SK-N-SH (cell line): ENCODE measurements around the gene NR2C1. TPM values are rescaled to one million over a fixed set of nuclear protein-coding genes. Genes with fewer than 3 reads are reported as not detected.

ENCODE experiments used
- CTCF ChIA-PET: fragments of 300-600, 350-600 bp; formaldehyde crosslinking; extraction: SDS; loops from one replicate; lab custom pipeline; 2021; lab: Yijun Ruan, JAX
- POLR2A ChIA-PET: fragments of 350-600 bp; sonication (Branson Sonifier 250); formaldehyde crosslinking; extraction: SDS; loops from one replicate; lab custom pipeline; 2020; ENCODE audit warnings: antibody characterized with exemption, inconsistent platforms; lab: Yijun Ruan, JAX
- DNase-seq: peaks from one replicate; pipeline ENCODE4 v3.0.0; 2012
- H2AFZ ChIP-seq: fragments of 200-600 bp; sonication (generic); 2 replicates; pipeline ENCODE4 v1.8.1; 2016; ENCODE audit warnings: antibody characterized with exemption, mild to moderate bottlenecking, low read depth
- H3F3A ChIP-seq: fragments of 200-600 bp; sonication (generic); replicated peaks from 2 replicates; pipeline ENCODE3; 2016; ENCODE audit warnings: antibody characterized with exemption, mild to moderate bottlenecking; ENCODE audit not compliant: insufficient read depth
- H3K27ac ChIP-seq, 2 experiments: fragments of 200-500 bp in 1 of 2; fragments of 200-600 bp in 1 of 2; sonication (Bioruptor generic) in 1 of 2; sonication (generic), shearing (Covaris generic) in 1 of 2; 2 replicates each; pipeline versions ENCODE4 v1.5.1 to v1.6.1; 2014 to 2016; ENCODE audit warnings: low read depth in 2 of 2, inconsistent platforms in 1 of 2, low read length in 1 of 2, mild to moderate bottlenecking in 1 of 2, mixed read lengths in 1 of 2
- H3K27me3 ChIP-seq: fragments of 200-600 bp; sonication (generic), shearing (Covaris generic); 2 replicates; pipeline ENCODE4 v1.6.1; 2016; ENCODE audit warnings: mixed run types; ENCODE audit not compliant: insufficient read depth
- H3K36me3 ChIP-seq, 2 experiments: fragments of 200-500 bp in 1 of 2; fragments of 200-600 bp in 1 of 2; sonication (Bioruptor generic) in 1 of 2; sonication (generic) in 1 of 2; replicated peaks in 1 of 2; 2 replicates each; pipeline versions ENCODE3 to v1.5.1; 2014 to 2016; ENCODE audit warnings: low read length in 1 of 2, mild to moderate bottlenecking in 1 of 2; ENCODE audit not compliant: insufficient read depth in 2 of 2, control insufficient read depth in 1 of 2
- H3K4me1 ChIP-seq, 2 experiments: fragments of 200-500 bp in 1 of 2; fragments of 200-600 bp in 1 of 2; sonication (Bioruptor generic) in 1 of 2; sonication (generic), shearing (Covaris generic) in 1 of 2; 2 replicates each; pipeline versions ENCODE4 v1.5.1 to v1.6.1; 2014 to 2016; ENCODE audit warnings: low read depth in 1 of 2, low read length in 1 of 2, mixed run types in 1 of 2; ENCODE audit not compliant: insufficient read depth in 2 of 2, control insufficient read depth in 1 of 2
- H3K4me2 ChIP-seq: fragments of 200-600 bp; sonication (generic), shearing (Covaris generic); 2 replicates; pipeline ENCODE4 v1.6.1; 2017; ENCODE audit warnings: mixed run types
- H3K4me3 ChIP-seq, 2 experiments: fragments of 200-500 bp in 1 of 2; fragments of 200-600 bp in 1 of 2; sonication (Bioruptor generic) in 1 of 2; sonication (generic), shearing (Covaris generic) in 1 of 2; 2 replicates each; pipeline versions ENCODE4 v1.5.1 to v1.8.1; 2014 to 2016; ENCODE audit warnings: low read depth in 2 of 2, inconsistent platforms in 1 of 2, low read length in 1 of 2, mild to moderate bottlenecking in 1 of 2, mixed read lengths in 1 of 2, moderate library complexity in 1 of 2
- H3K79me2 ChIP-seq: fragments of 200-600 bp; sonication (generic); 2 replicates; pipeline ENCODE4 v1.8.1; 2017; ENCODE audit warnings: mild to moderate bottlenecking; ENCODE audit not compliant: insufficient read depth
- H3K9ac ChIP-seq: fragments of 200-600 bp; sonication (generic); 2 replicates; pipeline ENCODE4 v1.6.1; 2017; ENCODE audit warnings: mixed run types
- H3K9me2 ChIP-seq: fragments of 200-600 bp; sonication (generic); 2 replicates; pipeline ENCODE4 v1.6.1; 2017; ENCODE audit warnings: mixed run types
- H3K9me3 ChIP-seq: fragments of 200-600 bp; sonication (generic); 2 replicates; pipeline ENCODE4 v1.6.1; 2017; ENCODE audit warnings: mixed run types, mild to moderate bottlenecking, moderate library complexity
- H4K20me1 ChIP-seq: fragments of 200-600 bp; sonication (generic); 2 replicates; pipeline ENCODE4 v1.6.1; 2017; ENCODE audit warnings: mild to moderate bottlenecking, mixed run types; ENCODE audit not compliant: insufficient read depth
- CHD2 ChIP-seq: fragments of 150-350 bp; IDR thresholded peaks from 2 replicates; pipeline ENCODE4 v1.6.1; 2018; ENCODE audit warnings: low read length; ENCODE audit not compliant: partially characterized antibody
- EP300 ChIP-seq, 2 experiments: IDR thresholded peaks; 2 replicates each; pipeline versions ENCODE4 v1.4.0 to v1.6.1; 2012; ENCODE audit warnings: borderline replicate concordance in 1 of 2, low read depth in 1 of 2, low read length in 1 of 2
- EZH2phosphoT487 ChIP-seq: fragments of 200-600 bp; sonication (generic); IDR thresholded peaks from 2 replicates; pipeline ENCODE4 v1.6.1; 2017; ENCODE audit warnings: low read depth, mixed run types, mild to moderate bottlenecking, antibody characterized with exemption, moderate library complexity, borderline replicate concordance
- FOXJ3 ChIP-seq: sonication (generic); formaldehyde crosslinking; IDR thresholded peaks from 2 replicates; pipeline ENCODE4 v1.5.1; 2020; ENCODE audit warnings: mild to moderate bottlenecking, missing genetic modification reagents
- GABPA ChIP-seq: IDR thresholded peaks from 2 replicates; pipeline ENCODE4 v1.4.0; 2012; ENCODE audit warnings: low read depth, mild to moderate bottlenecking
- JUND ChIP-seq: IDR thresholded peaks from 2 replicates; pipeline ENCODE4 v1.4.0; 2012
- MXI1 ChIP-seq: IDR thresholded peaks from 2 replicates; pipeline ENCODE4 v1.6.1; 2012; ENCODE audit warnings: mild to moderate bottlenecking, low read depth, low read length, improper control_type of control experiment
- POLR2AphosphoS5 ChIP-seq: IDR thresholded peaks from 2 replicates; pipeline ENCODE4 v1.6.1; 2012; ENCODE audit warnings: low read depth, low read length
- RAD21 ChIP-seq: IDR thresholded peaks from 2 replicates; pipeline ENCODE4 v1.6.1; 2012; ENCODE audit warnings: mild to moderate bottlenecking, low read length
- RFX5 ChIP-seq: IDR thresholded peaks from 2 replicates; pipeline ENCODE4 v1.6.1; 2012; ENCODE audit warnings: mild to moderate bottlenecking, improper control_type of control experiment, low read length
- SIN3A ChIP-seq: IDR thresholded peaks from 2 replicates; pipeline ENCODE4 v1.6.1; 2012; ENCODE audit warnings: low read depth, mild to moderate bottlenecking, low read length, moderate library complexity, borderline replicate concordance
- SMC3 ChIP-seq: IDR thresholded peaks from 2 replicates; pipeline ENCODE4 v1.6.1; 2012; ENCODE audit warnings: low read depth, low read length, improper control_type of control experiment
- WGBS: methylation state at CpG from one replicate; pipeline ENCODE4 v1.1.6; 2017; ENCODE audit warnings: low lambda C conversion rate; 5-methylcytosine and 5-hydroxymethylcytosine counted together
- polyA plus RNA-seq, 3 experiments: library from polyadenylated mRNA; depleted of rRNA; stranded (reverse); fragments of >200 nt; gene quantifications; 2 replicates each; pipeline ENCODE4 v1.2.3, GENCODE V29; 2012
- TF ChIP-seq, protein P1 (sequence below): IDR thresholded peaks from 2 replicates; pipeline ENCODE4 v1.6.1; 2012; ENCODE audit warnings: mild to moderate bottlenecking, low read depth, low read length, moderate library complexity
- TF ChIP-seq, protein P2 (sequence below): fragments of 200-600 bp; sonication (generic); IDR thresholded peaks from 2 replicates; pipeline ENCODE4 v1.6.1; 2017; ENCODE audit warnings: antibody characterized with exemption, mild to moderate bottlenecking, moderate library complexity
- TF ChIP-seq, protein P3 (sequence below): IDR thresholded peaks from 2 replicates; pipeline ENCODE4 v1.4.0; 2012; ENCODE audit warnings: low read depth, borderline replicate concordance

The NR2C1 gene
- polyA plus RNA-seq, 1 of the 3 experiments (the other 2 are of a cell fraction) = 15.9 TPM

DNA sequence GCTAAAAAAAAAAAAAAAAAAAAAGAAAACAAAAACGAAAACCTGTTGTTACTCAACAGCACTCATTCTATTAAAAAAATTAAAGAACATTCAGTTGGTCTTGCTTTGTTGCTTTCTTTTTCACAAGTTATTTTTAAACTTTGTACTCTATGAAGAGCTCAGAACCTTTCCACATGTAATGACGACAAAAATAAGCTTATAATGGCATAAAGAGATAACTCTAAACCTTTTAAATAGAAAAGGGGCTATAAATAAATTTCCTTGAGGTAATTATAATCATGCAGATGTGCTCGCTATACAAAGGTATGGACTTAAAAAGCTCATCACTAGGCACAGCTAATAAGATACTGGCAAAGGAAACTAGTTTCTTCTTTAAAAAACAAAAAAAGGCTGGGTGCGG is 13.4 kb downstream of the NR2C1 start:
- DNase-seq = no peak
- 92% methylated on average over 4 of the region's 4 CpGs for WGBS
- Histone ChIP-seq H3K4me1 (no peaks in the 10 kb centered on the region), H3F3A (no peaks in the 10 kb centered on the region), H3K27me3 (no peaks in the 10 kb centered on the region), H3K27ac (no peak overlapping the region), H4K20me1 (no peaks in the 10 kb centered on the region), H3K9ac (no peak overlapping the region), H3K79me2 (no peaks in the 10 kb centered on the region), H3K36me3 (peaks cover 52 to 69% of the 10 kb centered on the region in 2 experiments), H3K4me2 (no peak overlapping the region), H2AFZ (no peak overlapping the region), H3K9me2 (no peaks in the 10 kb centered on the region), H3K9me3 (no peaks in the 10 kb centered on the region), H3K4me3 (no peak overlapping the region)
- TF ChIP-seq SMC3 = no peak
- no peak for TF ChIP-seq RAD21
- no peak for TF ChIP-seq EP300 (IDR thresholded peaks at IDR 0.05; ENCODE audit: borderline replicate concordance in 1 of 2, low read depth in 1 of 2, low read length in 1 of 2)
- no peak for TF ChIP-seq JUND
- TF ChIP-seq, protein P1, sequence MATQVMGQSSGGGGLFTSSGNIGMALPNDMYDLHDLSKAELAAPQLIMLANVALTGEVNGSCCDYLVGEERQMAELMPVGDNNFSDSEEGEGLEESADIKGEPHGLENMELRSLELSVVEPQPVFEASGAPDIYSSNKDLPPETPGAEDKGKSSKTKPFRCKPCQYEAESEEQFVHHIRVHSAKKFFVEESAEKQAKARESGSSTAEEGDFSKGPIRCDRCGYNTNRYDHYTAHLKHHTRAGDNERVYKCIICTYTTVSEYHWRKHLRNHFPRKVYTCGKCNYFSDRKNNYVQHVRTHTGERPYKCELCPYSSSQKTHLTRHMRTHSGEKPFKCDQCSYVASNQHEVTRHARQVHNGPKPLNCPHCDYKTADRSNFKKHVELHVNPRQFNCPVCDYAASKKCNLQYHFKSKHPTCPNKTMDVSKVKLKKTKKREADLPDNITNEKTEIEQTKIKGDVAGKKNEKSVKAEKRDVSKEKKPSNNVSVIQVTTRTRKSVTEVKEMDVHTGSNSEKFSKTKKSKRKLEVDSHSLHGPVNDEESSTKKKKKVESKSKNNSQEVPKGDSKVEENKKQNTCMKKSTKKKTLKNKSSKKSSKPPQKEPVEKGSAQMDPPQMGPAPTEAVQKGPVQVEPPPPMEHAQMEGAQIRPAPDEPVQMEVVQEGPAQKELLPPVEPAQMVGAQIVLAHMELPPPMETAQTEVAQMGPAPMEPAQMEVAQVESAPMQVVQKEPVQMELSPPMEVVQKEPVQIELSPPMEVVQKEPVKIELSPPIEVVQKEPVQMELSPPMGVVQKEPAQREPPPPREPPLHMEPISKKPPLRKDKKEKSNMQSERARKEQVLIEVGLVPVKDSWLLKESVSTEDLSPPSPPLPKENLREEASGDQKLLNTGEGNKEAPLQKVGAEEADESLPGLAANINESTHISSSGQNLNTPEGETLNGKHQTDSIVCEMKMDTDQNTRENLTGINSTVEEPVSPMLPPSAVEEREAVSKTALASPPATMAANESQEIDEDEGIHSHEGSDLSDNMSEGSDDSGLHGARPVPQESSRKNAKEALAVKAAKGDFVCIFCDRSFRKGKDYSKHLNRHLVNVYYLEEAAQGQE = no peak
- no peak for TF ChIP-seq RFX5
- TF ChIP-seq, protein P2, sequence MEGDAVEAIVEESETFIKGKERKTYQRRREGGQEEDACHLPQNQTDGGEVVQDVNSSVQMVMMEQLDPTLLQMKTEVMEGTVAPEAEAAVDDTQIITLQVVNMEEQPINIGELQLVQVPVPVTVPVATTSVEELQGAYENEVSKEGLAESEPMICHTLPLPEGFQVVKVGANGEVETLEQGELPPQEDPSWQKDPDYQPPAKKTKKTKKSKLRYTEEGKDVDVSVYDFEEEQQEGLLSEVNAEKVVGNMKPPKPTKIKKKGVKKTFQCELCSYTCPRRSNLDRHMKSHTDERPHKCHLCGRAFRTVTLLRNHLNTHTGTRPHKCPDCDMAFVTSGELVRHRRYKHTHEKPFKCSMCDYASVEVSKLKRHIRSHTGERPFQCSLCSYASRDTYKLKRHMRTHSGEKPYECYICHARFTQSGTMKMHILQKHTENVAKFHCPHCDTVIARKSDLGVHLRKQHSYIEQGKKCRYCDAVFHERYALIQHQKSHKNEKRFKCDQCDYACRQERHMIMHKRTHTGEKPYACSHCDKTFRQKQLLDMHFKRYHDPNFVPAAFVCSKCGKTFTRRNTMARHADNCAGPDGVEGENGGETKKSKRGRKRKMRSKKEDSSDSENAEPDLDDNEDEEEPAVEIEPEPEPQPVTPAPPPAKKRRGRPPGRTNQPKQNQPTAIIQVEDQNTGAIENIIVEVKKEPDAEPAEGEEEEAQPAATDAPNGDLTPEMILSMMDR = no peak
- no peak for TF ChIP-seq FOXJ3 (CRISPR knock-in tag)
- TF ChIP-seq, protein P3, sequence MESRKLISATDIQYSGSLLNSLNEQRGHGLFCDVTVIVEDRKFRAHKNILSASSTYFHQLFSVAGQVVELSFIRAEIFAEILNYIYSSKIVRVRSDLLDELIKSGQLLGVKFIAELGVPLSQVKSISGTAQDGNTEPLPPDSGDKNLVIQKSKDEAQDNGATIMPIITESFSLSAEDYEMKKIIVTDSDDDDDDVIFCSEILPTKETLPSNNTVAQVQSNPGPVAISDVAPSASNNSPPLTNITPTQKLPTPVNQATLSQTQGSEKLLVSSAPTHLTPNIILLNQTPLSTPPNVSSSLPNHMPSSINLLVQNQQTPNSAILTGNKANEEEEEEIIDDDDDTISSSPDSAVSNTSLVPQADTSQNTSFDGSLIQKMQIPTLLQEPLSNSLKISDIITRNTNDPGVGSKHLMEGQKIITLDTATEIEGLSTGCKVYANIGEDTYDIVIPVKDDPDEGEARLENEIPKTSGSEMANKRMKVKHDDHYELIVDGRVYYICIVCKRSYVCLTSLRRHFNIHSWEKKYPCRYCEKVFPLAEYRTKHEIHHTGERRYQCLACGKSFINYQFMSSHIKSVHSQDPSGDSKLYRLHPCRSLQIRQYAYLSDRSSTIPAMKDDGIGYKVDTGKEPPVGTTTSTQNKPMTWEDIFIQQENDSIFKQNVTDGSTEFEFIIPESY = no peak
- TF ChIP-seq SIN3A = no peak
- TF ChIP-seq CHD2 = no peak
- no peak for TF ChIP-seq GABPA
- no peak for TF ChIP-seq POLR2AphosphoS5
- no peak for TF ChIP-seq EZH2phosphoT487
- no peak for TF ChIP-seq MXI1
- ChIA-PET POLR2A (no interaction called here), CTCF (no interaction called here)
